Dermis lymphatic vessel endothelial cell (primary cell): ENCODE data around the gene TMED3. TPM values are rescaled to one million over a fixed set of nuclear protein-coding genes. Genes with fewer than 3 reads are reported as not detected.

Source experiments
- total RNA-seq: library from RNA; depleted of rRNA; stranded (reverse); fragments of >200 nt; gene quantifications from 2 replicates; pipeline ENCODE4 v1.2.1, GENCODE V29; 2014

TMED3 gene
- 182 and 253 TPM in 2 replicates for total RNA-seq

GRCh38 chr15:79310985-79311900, at the start of gene TMED3:
TMED3 (plus strand) TSS chr15:79311112; CDS start chr15:79311250, 138 bp downstream.

GRCh38 chr15:79282371-79283251, 28.3 kb upstream of the TMED3 start, which contains the start of gene ANKRD34C:
ANKRD34C (plus strand) TSS chr15:79282722; CDS start chr15:79293285, 10,563 bp downstream.

Other genes with a start within 250 kb of the TMED3 start
- gene RASGRF1, start 220.3 kb upstream of the TMED3 start, total RNA-seq, result 0.98 and 2.9 TPM in 2 replicates
- not detected in 2 replicates for gene ANKRD34C, start 28.4 kb upstream of the TMED3 start, total RNA-seq
- 0.77 and 0.87 TPM in 2 replicates for gene MINAR1, start 121.2 kb downstream of the TMED3 start, total RNA-seq